IMR-90 (cell line): ENCODE data around the gene PEX5L. TPM values are rescaled to one million over a fixed set of nuclear protein-coding genes. Genes with fewer than 3 reads are reported as not detected.

Source experiments
- ATAC-seq: fragments of 200-7000 bp; cut with Tn5 transposase; 2 replicates; pipeline ENCODE4 v1.9.1; 2020; ENCODE audit warnings: low read depth, mild to moderate bottlenecking, moderate library complexity
- BruUV-seq: library from RNA; stranded (reverse); fragments of 400-500 nt; replicated peaks from 2 replicates; lab custom pipeline; 2021; lab: Mats Ljungman, UMichigan
- CTCF ChIA-PET: fragments of 300-600 bp; formaldehyde crosslinking; extraction: SDS; loops from one replicate; lab custom pipeline; 2021; ENCODE audit warnings: antibody characterized with exemption; lab: Yijun Ruan, JAX
- POLR2A ChIA-PET: fragments of 300-600 bp; sonication (Branson Sonifier 250); formaldehyde crosslinking; loops from one replicate; lab custom pipeline; 2022; ENCODE audit warnings: antibody characterized with exemption; ENCODE audit not compliant: unreplicated experiment; lab: Charles Lee
- DNase-seq: peaks from one replicate; pipeline ENCODE4 v3.0.0; 2013
- H2AFZ ChIP-seq: replicated peaks from 2 replicates; pipeline ENCODE3; 2013; ENCODE audit warnings: low read length, mild to moderate bottlenecking; ENCODE audit not compliant: poor library complexity
- H2AK5ac ChIP-seq: 2 replicates; pipeline ENCODE4 v1.6.1; 2013; ENCODE audit warnings: low read depth, low read length, inconsistent platforms
- H2AK9ac ChIP-seq: replicated peaks from 2 replicates; pipeline ENCODE3; 2013; ENCODE audit warnings: mild to moderate bottlenecking, low read depth, low read length, moderate library complexity; ENCODE audit not compliant: poor library complexity
- H2BK120ac ChIP-seq: 2 replicates; pipeline ENCODE4 v1.6.1; 2013; ENCODE audit warnings: low read depth, low read length, inconsistent platforms
- H2BK15ac ChIP-seq: 3 replicates; pipeline ENCODE4 v1.6.1; 2013; ENCODE audit warnings: low read depth, low read length, inconsistent platforms
- H2BK20ac ChIP-seq: 2 replicates; pipeline ENCODE4 v1.6.1; 2013; ENCODE audit warnings: low read depth, mild to moderate bottlenecking, inconsistent platforms, low read length, moderate library complexity
- H2BK5ac ChIP-seq: 2 replicates; pipeline ENCODE4 v1.6.1; 2013; ENCODE audit warnings: mild to moderate bottlenecking, low read depth, low read length, inconsistent platforms; ENCODE audit not compliant: poor library complexity, severe bottlenecking
- H3K14ac ChIP-seq: replicated peaks from 2 replicates; pipeline ENCODE4 v1.6.1; 2013; ENCODE audit warnings: low read depth, low read length, inconsistent platforms
- H3K18ac ChIP-seq: 2 replicates; pipeline ENCODE4 v1.6.1; 2013; ENCODE audit warnings: low read depth, low read length, control low read depth
- H3K23ac ChIP-seq: 2 replicates; pipeline ENCODE4 v1.6.1; 2013; ENCODE audit warnings: low read depth, low read length, inconsistent platforms
- H3K27ac ChIP-seq: 2 replicates; pipeline ENCODE4 v1.5.1; 2013; ENCODE audit warnings: mild to moderate bottlenecking, control low read depth, low read length; ENCODE audit not compliant: insufficient read depth
- H3K27me3 ChIP-seq: 2 replicates; pipeline ENCODE4 v1.6.1; 2013; ENCODE audit warnings: low read length; ENCODE audit not compliant: control insufficient read depth, insufficient read depth
- H3K36me3 ChIP-seq: 2 replicates; pipeline ENCODE4 v1.6.1; 2013; ENCODE audit warnings: low read length, mixed read lengths; ENCODE audit not compliant: control insufficient read depth, insufficient read depth
- H3K4ac ChIP-seq: 2 replicates; pipeline ENCODE4 v1.6.1; 2013; ENCODE audit warnings: low read depth, low read length, inconsistent platforms
- H3K4me1 ChIP-seq: 2 replicates; pipeline ENCODE4 v1.6.1; 2013; ENCODE audit warnings: low read length, mixed read lengths; ENCODE audit not compliant: control insufficient read depth, insufficient read depth
- H3K4me2 ChIP-seq: 2 replicates; pipeline ENCODE4 v1.6.1; 2013; ENCODE audit warnings: low read depth, mild to moderate bottlenecking, control low read depth, low read length, moderate library complexity
- H3K4me3 ChIP-seq: 2 replicates; pipeline ENCODE4 v1.5.1; 2013; ENCODE audit warnings: low read depth, mild to moderate bottlenecking, control low read depth, low read length, moderate library complexity; ENCODE audit not compliant: insufficient read depth
- H3K56ac ChIP-seq: 2 replicates; pipeline ENCODE4 v1.6.1; 2013; ENCODE audit warnings: low read length, inconsistent platforms; ENCODE audit not compliant: insufficient read depth; ENCODE audit errors: extremely low read depth
- H3K79me1 ChIP-seq, 2 experiments: 2 replicates each; pipeline ENCODE4 v1.6.1; 2013; ENCODE audit warnings: low read length in 2 of 2, inconsistent platforms in 1 of 2, low read depth in 1 of 2
- H3K9ac ChIP-seq: 2 replicates; pipeline ENCODE4 v1.6.1; 2013; ENCODE audit warnings: low read depth, low read length, control low read depth
- H3K9me1 ChIP-seq: 2 replicates; pipeline ENCODE4 v1.6.1; 2013; ENCODE audit warnings: low read length, inconsistent platforms; ENCODE audit not compliant: insufficient read depth
- H3K9me3 ChIP-seq: 2 replicates; pipeline ENCODE4 v1.6.1; 2013; ENCODE audit warnings: low read length; ENCODE audit not compliant: control insufficient read depth, insufficient read depth
- H4K20me1 ChIP-seq: 2 replicates; pipeline ENCODE4 v1.6.1; 2013; ENCODE audit warnings: low read length, inconsistent platforms; ENCODE audit not compliant: insufficient read depth
- H4K5ac ChIP-seq: 2 replicates; pipeline ENCODE4 v1.6.1; 2013; ENCODE audit warnings: mild to moderate bottlenecking, low read depth, low read length, control low read depth
- H4K8ac ChIP-seq, 2 experiments: 2 replicates each; pipeline ENCODE4 v1.6.1; 2013; ENCODE audit warnings: low read depth in 2 of 2, low read length in 2 of 2, control low read depth in 1 of 2, inconsistent platforms in 1 of 2
- H4K91ac ChIP-seq: 2 replicates; pipeline ENCODE4 v1.6.1; 2013; ENCODE audit warnings: low read depth, low read length, inconsistent platforms; ENCODE audit not compliant: insufficient read depth
- BHLHE40 ChIP-seq: fragments of 150-350 bp; IDR thresholded peaks from 2 replicates; pipeline ENCODE4 v1.6.1; 2016; ENCODE audit warnings: mild to moderate bottlenecking, low read depth, low read length
- CEBPB ChIP-seq: IDR thresholded peaks from 2 replicates; pipeline ENCODE4 v1.6.1; 2012; ENCODE audit warnings: low read depth, low read length, improper control_type of control experiment
- CHD1 ChIP-seq: IDR thresholded peaks from 2 replicates; pipeline ENCODE4 v1.6.1; 2012; ENCODE audit warnings: low read depth, low read length, improper control_type of control experiment
- FOS ChIP-seq: fragments of 150-350 bp; IDR thresholded peaks from 2 replicates; pipeline ENCODE4 v1.6.1; 2016; ENCODE audit warnings: low read depth, low read length
- MAFK ChIP-seq: IDR thresholded peaks from 2 replicates; pipeline ENCODE4 v1.6.1; 2012; ENCODE audit warnings: low read depth, low read length, improper control_type of control experiment
- MAZ ChIP-seq: IDR thresholded peaks from 2 replicates; pipeline ENCODE4 v1.6.1; 2012; ENCODE audit warnings: low read depth, mild to moderate bottlenecking, low read length, improper control_type of control experiment, moderate library complexity, borderline replicate concordance
- MXI1 ChIP-seq: IDR thresholded peaks from 2 replicates; pipeline ENCODE4 v1.6.1; 2012; ENCODE audit warnings: low read depth, mild to moderate bottlenecking, low read length, moderate library complexity, borderline replicate concordance
- NFE2L2 ChIP-seq: fragments of 150-350 bp; IDR thresholded peaks from 2 replicates; pipeline ENCODE4 v1.6.1; 2016; ENCODE audit warnings: low read depth, mild to moderate bottlenecking, low read length
- POLR2A ChIP-seq: IDR thresholded peaks from 2 replicates; pipeline ENCODE4 v1.6.1; 2012; ENCODE audit warnings: mild to moderate bottlenecking, low read depth, low read length
- RAD21 ChIP-seq: IDR thresholded peaks from 2 replicates; pipeline ENCODE4 v1.6.1; 2012; ENCODE audit warnings: low read length, improper control_type of control experiment
- RCOR1 ChIP-seq: IDR thresholded peaks from 2 replicates; pipeline ENCODE4 v1.6.1; 2012; ENCODE audit warnings: mild to moderate bottlenecking, low read length, improper control_type of control experiment; ENCODE audit not compliant: insufficient replicate concordance
- RFX5 ChIP-seq: IDR thresholded peaks from 2 replicates; pipeline ENCODE4 v1.8.0; 2012; ENCODE audit warnings: low read depth, mild to moderate bottlenecking, low read length, moderate library complexity
- SMC3 ChIP-seq: fragments of 150-350 bp; IDR thresholded peaks from 2 replicates; pipeline ENCODE4 v1.6.1; 2016; ENCODE audit warnings: low read depth, mild to moderate bottlenecking, antibody characterized with exemption, low read length, moderate library complexity
- WGBS, 2 experiments: methylation state at CpG; one replicate each; pipeline versions ENCODE4 v1.1.5 to v1.1.7; 2013; ENCODE audit warnings: missing lambda C conversion rate in 2 of 2; ENCODE audit not compliant: insufficient read length in 1 of 2; ENCODE audit errors: extremely low coverage in 2 of 2; 5-methylcytosine and 5-hydroxymethylcytosine counted together
- dilution Hi-C: fragments of 300-500 bp; cut with HindIII; formaldehyde crosslinking; loops from one replicate; pipeline ENCODE4 v1.14.3; 2018; ENCODE audit warnings: low sequenced_read_pairs; ENCODE audit not compliant: unreplicated experiment
- in situ Hi-C: fragments of 300-500 bp; cut with MboI; formaldehyde crosslinking; loops from 3 replicates; pipeline ENCODE4 v1.14.3; 2019; ENCODE audit warnings: low sequenced_read_pairs, inconsistent platforms, mixed read lengths
- intact Hi-C: fragments of 100-400 bp; cut with micrococcal nuclease; formaldehyde crosslinking; loops from 2 replicates; pipeline ENCODE4 v1.10.0; 2022
- polyA plus RNA-seq, 3 experiments: library from polyadenylated mRNA; depleted of rRNA; stranded (reverse); fragments of >200 nt; gene quantifications; 2 replicates each; pipeline ENCODE4 v1.2.3, GENCODE V29; 2012; ENCODE audit warnings: low replicate concordance in 1 of 3
- total RNA-seq: library from RNA; depleted of rRNA; stranded (reverse); fragments of >200 nt; gene quantifications from 2 replicates; pipeline ENCODE4 v1.2.3, GENCODE V29; 2012
- TF ChIP-seq, protein P1 (sequence below): conservative IDR thresholded peaks from 2 replicates; pipeline ENCODE4 v1.5.1; 2012; ENCODE audit warnings: mild to moderate bottlenecking, low read depth, low read length, improper control_type of control experiment
- TF ChIP-seq, protein P2 (sequence below): fragments of 150-350 bp; IDR thresholded peaks from 2 replicates; pipeline ENCODE4 v1.6.1; 2017; ENCODE audit warnings: mild to moderate bottlenecking, antibody characterized with exemption, low read length, low read depth
- TF ChIP-seq, protein P3 (sequence below): fragments of 150-350 bp; IDR thresholded peaks from 2 replicates; pipeline ENCODE4 v1.6.1; 2016; ENCODE audit warnings: low read depth, mild to moderate bottlenecking, low read length, moderate library complexity, borderline replicate concordance

Gene PEX5L
- total and polyA plus RNA-seq, 2 of the 4 experiments (the other 2 are of a cell fraction): not detected

GRCh38 chr3:179942553-179943075 lies 94.1 kb downstream of the PEX5L start:
- peak overlapping the region; percentile 52 for H2AFZ ChIP-seq
- ATAC-seq (peak; percentile 24; the same call in 1 of the 2 replicates), DNase-seq (no peak)
- H3K4me1 ChIP-seq: no peaks in the 10 kb centered on the region
- H4K20me1 ChIP-seq: no peaks in the 10 kb centered on the region
- 11% methylated on average over 4 of the region's 11 CpGs; no CpG with 5 or more reads in 1 of the 2 experiments for WGBS, 2 experiments
- no peak overlapping the region for H3K23ac ChIP-seq
- no peak overlapping the region for H3K4ac ChIP-seq
- H3K14ac ChIP-seq: no peak overlapping the region
- peak overlapping the region; percentile 84 for H3K4me2 ChIP-seq
- dilution Hi-C loops (no loop called here), intact Hi-C loops (no loop called here), in situ Hi-C loops (no loop called here)
- H3K18ac ChIP-seq: no peak overlapping the region
- no peak overlapping the region for H3K56ac ChIP-seq
- H3K79me1 ChIP-seq: no peaks in the 10 kb centered on the region
- H2BK5ac ChIP-seq: no peak overlapping the region
- no peak overlapping the region for H3K27ac ChIP-seq
- no peak overlapping the region for H2AK5ac ChIP-seq
- BruUV-seq: no TSS peak
- H3K9ac ChIP-seq: no peak overlapping the region
- H4K91ac ChIP-seq: no peak overlapping the region
- no peaks in the 10 kb centered on the region for H3K9me3 ChIP-seq
- no peaks in the 10 kb centered on the region for H3K27me3 ChIP-seq
- no peaks in the 10 kb centered on the region for H3K36me3 ChIP-seq
- H2BK20ac ChIP-seq: no peak overlapping the region
- no peak for TF ChIP-seq BHLHE40
- no peak for TF ChIP-seq MAFK
- TF ChIP-seq MAZ: no peak
- TF ChIP-seq MXI1: no peak
- TF ChIP-seq RCOR1: no peak
- TF ChIP-seq, protein P1, sequence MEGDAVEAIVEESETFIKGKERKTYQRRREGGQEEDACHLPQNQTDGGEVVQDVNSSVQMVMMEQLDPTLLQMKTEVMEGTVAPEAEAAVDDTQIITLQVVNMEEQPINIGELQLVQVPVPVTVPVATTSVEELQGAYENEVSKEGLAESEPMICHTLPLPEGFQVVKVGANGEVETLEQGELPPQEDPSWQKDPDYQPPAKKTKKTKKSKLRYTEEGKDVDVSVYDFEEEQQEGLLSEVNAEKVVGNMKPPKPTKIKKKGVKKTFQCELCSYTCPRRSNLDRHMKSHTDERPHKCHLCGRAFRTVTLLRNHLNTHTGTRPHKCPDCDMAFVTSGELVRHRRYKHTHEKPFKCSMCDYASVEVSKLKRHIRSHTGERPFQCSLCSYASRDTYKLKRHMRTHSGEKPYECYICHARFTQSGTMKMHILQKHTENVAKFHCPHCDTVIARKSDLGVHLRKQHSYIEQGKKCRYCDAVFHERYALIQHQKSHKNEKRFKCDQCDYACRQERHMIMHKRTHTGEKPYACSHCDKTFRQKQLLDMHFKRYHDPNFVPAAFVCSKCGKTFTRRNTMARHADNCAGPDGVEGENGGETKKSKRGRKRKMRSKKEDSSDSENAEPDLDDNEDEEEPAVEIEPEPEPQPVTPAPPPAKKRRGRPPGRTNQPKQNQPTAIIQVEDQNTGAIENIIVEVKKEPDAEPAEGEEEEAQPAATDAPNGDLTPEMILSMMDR: no peak
- no peak for TF ChIP-seq RAD21
- TF ChIP-seq SMC3: no peak
- TF ChIP-seq FOS: no peak
- no peak for TF ChIP-seq RFX5
- TF ChIP-seq CHD1: no peak
- TF ChIP-seq, protein P2, sequence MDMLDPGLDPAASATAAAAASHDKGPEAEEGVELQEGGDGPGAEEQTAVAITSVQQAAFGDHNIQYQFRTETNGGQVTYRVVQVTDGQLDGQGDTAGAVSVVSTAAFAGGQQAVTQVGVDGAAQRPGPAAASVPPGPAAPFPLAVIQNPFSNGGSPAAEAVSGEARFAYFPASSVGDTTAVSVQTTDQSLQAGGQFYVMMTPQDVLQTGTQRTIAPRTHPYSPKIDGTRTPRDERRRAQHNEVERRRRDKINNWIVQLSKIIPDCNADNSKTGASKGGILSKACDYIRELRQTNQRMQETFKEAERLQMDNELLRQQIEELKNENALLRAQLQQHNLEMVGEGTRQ: no peak
- TF ChIP-seq, protein P3, sequence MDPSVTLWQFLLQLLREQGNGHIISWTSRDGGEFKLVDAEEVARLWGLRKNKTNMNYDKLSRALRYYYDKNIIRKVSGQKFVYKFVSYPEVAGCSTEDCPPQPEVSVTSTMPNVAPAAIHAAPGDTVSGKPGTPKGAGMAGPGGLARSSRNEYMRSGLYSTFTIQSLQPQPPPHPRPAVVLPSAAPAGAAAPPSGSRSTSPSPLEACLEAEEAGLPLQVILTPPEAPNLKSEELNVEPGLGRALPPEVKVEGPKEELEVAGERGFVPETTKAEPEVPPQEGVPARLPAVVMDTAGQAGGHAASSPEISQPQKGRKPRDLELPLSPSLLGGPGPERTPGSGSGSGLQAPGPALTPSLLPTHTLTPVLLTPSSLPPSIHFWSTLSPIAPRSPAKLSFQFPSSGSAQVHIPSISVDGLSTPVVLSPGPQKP: no peak
- TF ChIP-seq NFE2L2: no peak
- TF ChIP-seq POLR2A: no peak
- TF ChIP-seq CEBPB: no peak
- no peak overlapping the region for H3K4me3 ChIP-seq
- ChIA-PET CTCF (interaction anchor here (1.9 kb wide), 1 partner anchor 13 kb away, joined by 6 read pairs; no protein-coding TSS in a partner anchor), POLR2A (no interaction called here)
- no peaks in the 10 kb centered on the region for H3K9me1 ChIP-seq
- no peak overlapping the region for H2BK120ac ChIP-seq
- H4K8ac ChIP-seq: no peak overlapping the region
- no peak overlapping the region for H2BK15ac ChIP-seq
- H2AK9ac ChIP-seq: no peak overlapping the region
- no peak overlapping the region for H4K5ac ChIP-seq
